ENCODE measurements around the gene C1orf53. TPM values are rescaled to one million over a fixed set of nuclear protein-coding genes. Genes with fewer than 3 reads are reported as not detected.

C1orf53 gene
- total and polyA plus RNA-seq, 2 of the 4 experiments (the other 2 are of a cell fraction): 4.8 to 7.0 TPM

- peak; percentile 65 for DNase-seq
Observed at GRCh38 chr1:197955486-197956394, 53.3 kb downstream of the C1orf53 start.

More at GRCh38 chr1:197955486-197956394, 53.3 kb downstream of the C1orf53 start:
- Histone ChIP-seq H2BK120ac (ENCODE audit: low read depth, low read length) (no peak overlapping the region; the same call in 1 of the 2 replicates), H3K18ac (ENCODE audit: low read depth, low read length) (peak overlapping the region; percentile 61), H3K9me3 (ENCODE audit: control insufficient read depth, insufficient read depth, low read length) (no peaks in the 10 kb centered on the region), H2BK15ac (ENCODE audit: low read depth, low read length) (no peak overlapping the region), H4K20me1 (ENCODE audit: insufficient read depth, low read length) (no peaks in the 10 kb centered on the region), H3K36me3 (ENCODE audit: control insufficient read depth, insufficient read depth, low read length) (no peaks in the 10 kb centered on the region), H3K9ac (ENCODE audit: low read depth, low read length) (no peak overlapping the region), H2BK20ac (ENCODE audit: low read depth, low read length) (no peak overlapping the region), H3K4me2 (ENCODE audit: low read depth, low read length) (peak overlapping the region; percentile 46; the same call in 1 of the 2 replicates), H4K5ac (ENCODE audit: low read depth, low read length) (peak overlapping the region; percentile 42; the same call in 1 of the 2 replicates), H3K56ac (ENCODE audit: extremely low read depth, insufficient read depth, low read length) (no peak overlapping the region), H2AK5ac (ENCODE audit: low read depth, low read length) (no peak overlapping the region), H3K27me3 (ENCODE audit: control insufficient read depth, insufficient read depth, low read length) (no peaks in the 10 kb centered on the region), H4K91ac (ENCODE audit: insufficient read depth, low read depth, low read length) (no peak overlapping the region), H3K9me1 (ENCODE audit: insufficient read depth, low read length) (no peaks in the 10 kb centered on the region; the same call in 1 of the 2 replicates), H2AFZ (replicated peaks; ENCODE audit: low read length, poor library complexity) (no peak overlapping the region), H2AK9ac (replicated peaks; ENCODE audit: low read depth, low read length, poor library complexity) (no peak overlapping the region), H4K8ac (ENCODE audit: low read depth in 2 of 2, low read length in 2 of 2) (no peak overlapping the region), H3K4me1 (ENCODE audit: control insufficient read depth, insufficient read depth, low read length) (0 out of 2 replicates have a peak, but pooled peaks cover 2% of the 10 kb centered on the region), H3K4ac (ENCODE audit: low read depth, low read length) (no peak overlapping the region), H3K23ac (ENCODE audit: low read depth, low read length) (no peak overlapping the region), H3K14ac (replicated peaks; ENCODE audit: low read depth, low read length) (no peak overlapping the region), H3K27ac (ENCODE audit: insufficient read depth, low read length) (no peak overlapping the region), H2BK5ac (ENCODE audit: low read depth, low read length, poor library complexity, severe bottlenecking) (peak overlapping the region; percentile 7), H3K79me1 (ENCODE audit: low read depth in 1 of 2, low read length in 2 of 2) (no peaks in the 10 kb centered on the region), H3K4me3 (ENCODE audit: insufficient read depth, low read depth, low read length) (no peak overlapping the region)
- dilution Hi-C loops (cut with HindIII; ENCODE audit: low sequenced_read_pairs, unreplicated experiment): no loop called here
- WGBS, 2 experiments (ENCODE audit: extremely low coverage in 2 of 2, insufficient read length in 1 of 2): no CpG with 5 or more reads among the region's 4 CpGs
- peak; percentile 80 for ATAC-seq (ENCODE audit: low read depth)
- ChIA-PET POLR2A (ENCODE audit: unreplicated experiment) (no interaction called here), CTCF (no interaction called here)
- no TSS peak for BruUV-seq (replicated peaks)
- TF ChIP-seq FOS (IDR thresholded peaks at IDR 0.05; ENCODE audit: low read depth, low read length) (no peak), BHLHE40 (IDR thresholded peaks at IDR 0.05; ENCODE audit: low read depth, low read length) (no peak), USF2 (IDR thresholded peaks at IDR 0.05; ENCODE audit: low read depth, low read length) (peak; percentile 15; the same call in 1 of the 2 replicates), RCOR1 (IDR thresholded peaks at IDR 0.05; ENCODE audit: insufficient replicate concordance, low read length) (no peak), RAD21 (IDR thresholded peaks at IDR 0.05; ENCODE audit: low read length) (no peak), MXI1 (IDR thresholded peaks at IDR 0.05; ENCODE audit: borderline replicate concordance, low read depth, low read length) (peak; percentile 21; the same call in 1 of the 2 replicates)
- in situ Hi-C loops (cut with MboI; ENCODE audit: low sequenced_read_pairs): no loop called here
- intact Hi-C loops (cut with micrococcal nuclease): loop anchor here (10.0 kb wide), 1 partner anchor 59 kb away; no protein-coding TSS in a partner anchor

Other genes starting within 250 kb of the C1orf53 start
- gene DENND1B, start 127.2 kb upstream of the C1orf53 start, total RNA-seq (2012; rRNA removed): 24.2 and 26.1 TPM in 2 replicates
- 3.6 and 4.0 TPM in 2 replicates for gene DENND1B, start 127.2 kb upstream of the C1orf53 start, polyA plus RNA-seq (2012; rRNA removed)
- under 0.01 and 0.18 TPM in 2 replicates for gene LHX9, start 14.7 kb downstream of the C1orf53 start, total RNA-seq (2012; rRNA removed)
- 0.06 and 0.26 TPM in 2 replicates for gene LHX9, start 14.7 kb downstream of the C1orf53 start, polyA plus RNA-seq (2012; rRNA removed)